GM23338 (cell line): Measurements from ENCODE around the gene PCK2. TPM values are rescaled to one million over a fixed set of nuclear protein-coding genes. Genes with fewer than 3 reads are reported as not detected.
A peak's percentile ranks its signal among the peaks of the same experiment; 100 is the strongest.

Experiments
- ATAC-seq: fragments of 200-7000 bp; cut with Tn5 transposase; 3 replicates; pipeline ENCODE4 v1.9.1; 2020
- DNase-seq: peaks from one replicate; pipeline ENCODE4 v3.0.0-alpha.2; 2015; ENCODE audit warnings: low spot score
- H2AFZ ChIP-seq: fragments of 200-600 bp; sonication (generic); 2 replicates; pipeline ENCODE4 v1.8.0; 2016; ENCODE audit warnings: antibody characterized with exemption, mild to moderate bottlenecking, moderate library complexity
- H3F3A ChIP-seq: fragments of 200-600 bp; sonication (generic); replicated peaks from 2 replicates; pipeline ENCODE4 v1.8.0; 2017; ENCODE audit warnings: antibody characterized with exemption, mixed run types, low read depth
- H3K27ac ChIP-seq: fragments of 200-600 bp; sonication (generic); 2 replicates; pipeline ENCODE4 v1.6.1; 2016; ENCODE audit warnings: low read depth
- H3K27me3 ChIP-seq: fragments of 200-600 bp; sonication (generic); 2 replicates; pipeline ENCODE4 v1.8.0; 2016; ENCODE audit warnings: mild to moderate bottlenecking, mixed run types, moderate library complexity; ENCODE audit not compliant: insufficient read depth
- H3K36me3 ChIP-seq: fragments of 200-600 bp; sonication (generic); 2 replicates; pipeline ENCODE4 v1.8.0; 2016; ENCODE audit warnings: mild to moderate bottlenecking; ENCODE audit not compliant: insufficient read depth
- H3K4me1 ChIP-seq: fragments of 200-600 bp; sonication (generic); 2 replicates; pipeline ENCODE4 v1.8.0; 2016; ENCODE audit warnings: mild to moderate bottlenecking, moderate library complexity; ENCODE audit not compliant: insufficient read depth
- H3K4me2 ChIP-seq: fragments of 200-600 bp; sonication (generic); 2 replicates; pipeline ENCODE4 v1.7.1; 2017; ENCODE audit warnings: mixed run types
- H3K4me3 ChIP-seq: fragments of 200-600 bp; sonication (generic); 2 replicates; pipeline ENCODE4 v1.6.1; 2016; ENCODE audit warnings: mixed run types
- H3K79me2 ChIP-seq: fragments of 200-600 bp; sonication (generic); replicated peaks from 2 replicates; pipeline ENCODE4 v1.8.0; 2017; ENCODE audit warnings: mild to moderate bottlenecking; ENCODE audit not compliant: insufficient read depth
- H3K9me2 ChIP-seq: fragments of 200-600 bp; sonication (generic); 2 replicates; pipeline ENCODE4 v1.8.0; 2017; ENCODE audit not compliant: insufficient read depth
- H4K20me1 ChIP-seq: fragments of 200-600 bp; sonication (generic); replicated peaks from 2 replicates; pipeline ENCODE4 v1.8.0; 2017; ENCODE audit warnings: mild to moderate bottlenecking; ENCODE audit not compliant: insufficient read depth
- H3K27ac Mint-ChIP-seq: 2 replicates; pipeline ENCODE4 v1.8.0; 2020; ENCODE audit warnings: inconsistent platforms, mild to moderate bottlenecking, moderate library complexity, mixed read lengths
- H3K27me3 Mint-ChIP-seq: 3 replicates; pipeline ENCODE4 v1.8.0; 2022; ENCODE audit warnings: low read depth, mild to moderate bottlenecking, moderate library complexity, mixed read lengths, inconsistent platforms; ENCODE audit not compliant: insufficient read depth, poor library complexity
- H3K36me3 Mint-ChIP-seq: 3 replicates; pipeline ENCODE4 v1.8.0; 2021; ENCODE audit warnings: low read depth, mild to moderate bottlenecking, inconsistent platforms, moderate library complexity, mixed read lengths
- H3K4me1 Mint-ChIP-seq: 3 replicates; pipeline ENCODE4 v1.8.0; 2020; ENCODE audit warnings: mild to moderate bottlenecking, inconsistent platforms, mixed read lengths
- H3K4me3 Mint-ChIP-seq: 3 replicates; pipeline ENCODE4 v1.8.0; 2021; ENCODE audit warnings: moderate library complexity, mild to moderate bottlenecking, inconsistent platforms, mixed read lengths
- H3K9me3 Mint-ChIP-seq: 3 replicates; pipeline ENCODE4 v1.8.0; 2020; ENCODE audit warnings: moderate library complexity, mild to moderate bottlenecking, inconsistent platforms, mixed read lengths
- CREB1 ChIP-seq: fragments of 250-450 bp; sonication (Bioruptor Pico); IDR thresholded peaks from 2 replicates; pipeline ENCODE4 v1.5.0; 2020; ENCODE audit warnings: low read depth, mild to moderate bottlenecking, moderate library complexity
- CTCF ChIP-seq, 2 experiments: fragments of 200-600 bp in 1 of 2; sonication (generic) in 1 of 2; conservative IDR thresholded peaks; 2 replicates each; pipeline versions ENCODE4 v1.5.1 to v1.6.1; 2016 to 2017; ENCODE audit warnings: antibody characterized with exemption in 2 of 2, low read depth in 2 of 2, mild to moderate bottlenecking in 2 of 2, moderate library complexity in 1 of 2
- ETS1 ChIP-seq: IDR thresholded peaks from 2 replicates; pipeline ENCODE4 v1.6.1; 2016; ENCODE audit warnings: antibody characterized with exemption
- EZH2 ChIP-seq: fragments of 200-600 bp; sonication (generic); IDR thresholded peaks from one replicate; pipeline ENCODE4 v1.8.0; 2017; ENCODE audit warnings: antibody characterized with exemption, mild to moderate bottlenecking, low read depth; ENCODE audit not compliant: unreplicated experiment
- EZH2phosphoT487 ChIP-seq: fragments of 200-600 bp; sonication (generic); IDR thresholded peaks from one replicate; pipeline ENCODE4 v1.8.1; 2018; ENCODE audit warnings: antibody characterized with exemption; ENCODE audit not compliant: unreplicated experiment
- JUNB ChIP-seq: IDR thresholded peaks from one replicate; pipeline ENCODE4 v1.6.1; 2016; ENCODE audit warnings: antibody characterized with exemption; ENCODE audit not compliant: unreplicated experiment
- NANOG ChIP-seq: IDR thresholded peaks from 2 replicates; pipeline ENCODE4 v1.6.1; 2016; ENCODE audit warnings: antibody characterized with exemption, borderline replicate concordance
- POLR2AphosphoS5 ChIP-seq: IDR thresholded peaks from 2 replicates; pipeline ENCODE4 v1.6.1; 2016; ENCODE audit warnings: antibody characterized with exemption, low read depth
- REST ChIP-seq: IDR thresholded peaks from one replicate; pipeline ENCODE4 v1.6.1; 2018; ENCODE audit warnings: antibody characterized with exemption; ENCODE audit not compliant: unreplicated experiment
- STAT1 ChIP-seq: IDR thresholded peaks from one replicate; pipeline ENCODE4 v1.6.1; 2016; ENCODE audit warnings: antibody characterized with exemption; ENCODE audit not compliant: unreplicated experiment
- ZNF114 ChIP-seq: fragments of 250-450 bp; sonication (Bioruptor Pico); IDR thresholded peaks from 2 replicates; pipeline ENCODE4 v1.5.0; 2020; ENCODE audit warnings: mild to moderate bottlenecking, moderate library complexity
- ZNF331 ChIP-seq: fragments of 250-450 bp; sonication (Bioruptor Pico); IDR thresholded peaks from 2 replicates; pipeline ENCODE4 v1.5.0; 2020; ENCODE audit warnings: low read depth, mild to moderate bottlenecking, moderate library complexity
- ZNF462 ChIP-seq: fragments of 250-450 bp; sonication (Bioruptor Pico); IDR thresholded peaks from 2 replicates; pipeline ENCODE4 v1.5.0; 2020; ENCODE audit warnings: mild to moderate bottlenecking, moderate library complexity
- polyA plus RNA-seq: library from polyadenylated mRNA; unstranded; fragments of >200 nt; fragmentation: Nextera tagmentation; extraction: Ambion mirVana; gene quantifications from 2 replicates; pipeline ENCODE4 v1.2.1, GENCODE V29; 2016
- total RNA-seq: library from RNA; depleted of rRNA; stranded (reverse); fragments of >200 nt; shearing (Covaris generic); gene quantifications from 2 replicates; pipeline ENCODE4 v1.2.3, GENCODE V29; 2014

The PCK2 gene
- total and polyA plus RNA-seq, 2 experiments from 2014 or later, result 53.5 to 103 TPM

DNA sequence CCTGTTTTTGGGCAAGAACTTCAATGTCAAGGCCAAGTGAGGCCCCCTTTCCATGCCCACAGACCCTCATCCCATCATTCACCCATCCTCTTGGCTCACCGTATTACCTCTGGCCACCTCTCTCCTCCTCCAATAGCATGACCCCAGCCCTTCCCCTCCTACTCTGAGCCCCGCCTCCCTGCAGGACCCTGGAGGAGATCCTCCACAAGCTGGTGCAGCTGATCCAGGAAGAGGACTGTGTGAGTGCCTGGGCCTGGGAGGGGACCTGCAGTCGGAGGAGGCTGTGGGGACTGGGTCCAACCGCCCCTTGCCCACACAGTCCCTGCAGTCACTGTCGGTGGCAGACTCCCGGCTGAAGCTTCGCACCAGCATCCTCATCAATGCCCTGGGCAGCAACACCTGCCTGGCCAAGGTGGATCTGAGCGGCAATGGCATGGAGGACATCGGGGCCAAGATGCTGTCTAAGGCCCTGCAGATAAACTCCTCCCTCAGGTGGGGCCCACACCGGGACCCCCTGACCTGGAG, 35.1 kb upstream of the PCK2 start:
- Histone ChIP-seq H3K9me2 (no peaks in the 10 kb centered on the region), H2AFZ (no peak overlapping the region), H3K4me3 (no peak overlapping the region), H3K36me3 (no peaks in the 10 kb centered on the region), H4K20me1 (no peaks in the 10 kb centered on the region), H3K4me1 (no peaks in the 10 kb centered on the region), H3F3A (no peaks in the 10 kb centered on the region), H3K79me2 (no peaks in the 10 kb centered on the region), H3K27ac (no peak overlapping the region), H3K27me3 (no peaks in the 10 kb centered on the region), H3K4me2 (no peak overlapping the region)
- Mint-ChIP-seq H3K4me3 (peak overlapping the region; percentile 30; the same call in 1 of the 3 replicates), H3K36me3 (peaks cover 23% of the 10 kb centered on the region), H3K9me3 (no peaks in the 10 kb centered on the region; the same call in 2 of the 3 replicates), H3K27ac (no peak overlapping the region), H3K27me3 (peaks cover 7% of the 10 kb centered on the region), H3K4me1 (peaks cover 10% of the 10 kb centered on the region)
- DNase-seq (peak; percentile 26), ATAC-seq (peak; percentile 79)
- TF ChIP-seq REST, result no peak
- no peak for TF ChIP-seq ZNF462 (CRISPR knock-in tag)
- no peak for TF ChIP-seq STAT1
- no peak for TF ChIP-seq NANOG
- TF ChIP-seq CTCF (conservative IDR thresholded peaks at IDR 0.05; ENCODE audit: low read depth in 2 of 2), result no peak
- no peak for TF ChIP-seq EZH2phosphoT487
- TF ChIP-seq POLR2AphosphoS5, result no peak
- TF ChIP-seq ZNF114 (CRISPR knock-in tag), result no peak
- no peak for TF ChIP-seq ZNF331 (CRISPR knock-in tag)
- TF ChIP-seq JUNB, result no peak
- TF ChIP-seq ETS1, result no peak
- TF ChIP-seq EZH2, result no peak
- TF ChIP-seq CREB1, result no peak
